ENCODE measurements around the gene BMF.
"Not testable (repeated sequence)": the region's sequence is repeated elsewhere in the genome, so short reads cannot be mapped to it uniquely, and the experiment has no call there.

BMF gene, protein sequence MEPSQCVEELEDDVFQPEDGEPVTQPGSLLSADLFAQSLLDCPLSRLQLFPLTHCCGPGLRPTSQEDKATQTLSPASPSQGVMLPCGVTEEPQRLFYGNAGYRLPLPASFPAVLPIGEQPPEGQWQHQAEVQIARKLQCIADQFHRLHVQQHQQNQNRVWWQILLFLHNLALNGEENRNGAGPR

DNA sequence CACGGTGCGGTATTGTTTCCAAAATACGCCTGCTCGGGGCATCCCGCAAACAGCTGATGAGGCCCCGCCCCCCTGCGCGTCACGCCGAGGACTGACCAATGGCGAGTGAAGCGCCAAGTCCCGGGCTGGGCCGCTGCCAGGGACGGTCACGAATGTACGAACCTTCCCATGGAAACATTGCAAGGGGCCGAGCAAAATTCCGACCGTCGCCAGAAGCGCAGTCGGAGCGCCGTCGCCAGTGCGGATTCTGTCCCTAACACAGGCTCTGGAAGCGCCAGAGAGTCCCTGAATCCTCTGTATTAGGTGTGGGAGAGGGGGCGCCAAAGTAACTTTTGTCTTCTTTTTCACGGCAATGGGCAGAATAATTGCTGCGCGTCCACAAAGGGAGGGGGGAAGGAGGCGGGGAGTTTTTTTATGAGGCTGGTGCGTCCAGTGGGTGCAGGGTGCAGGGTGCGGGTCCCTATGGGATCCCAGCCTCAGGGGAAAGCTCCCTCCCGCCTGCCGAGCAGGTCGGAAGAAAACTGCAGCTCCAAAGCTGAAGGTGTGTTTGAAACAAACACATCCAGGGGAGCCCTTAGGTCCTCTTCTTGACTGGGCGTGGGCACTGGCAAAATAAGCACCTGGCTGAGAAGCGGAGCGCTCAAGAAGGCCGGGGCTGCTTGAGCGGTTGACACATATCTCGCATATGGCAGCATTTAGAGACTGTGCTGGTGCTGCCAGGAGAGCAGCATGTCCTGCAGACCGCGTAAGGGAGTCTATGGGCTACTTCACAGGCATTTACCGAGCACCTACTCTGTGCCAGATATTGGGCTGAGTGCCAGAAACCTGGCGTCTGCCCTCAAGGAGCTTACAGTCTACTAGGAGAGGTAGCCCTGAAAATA, at the start of gene BMF:
Gene BMF (minus strand): TSS at position 25 of the 881 bp plus-strand sequence. CDS start 2,793 bp downstream, outside the sequence.
- peak; percentile 99 for DNase-seq
- in situ Hi-C loops (cut with MboI; ENCODE audit: low pct_unique_long_range_greater_than_20kb, low sequenced_read_pairs) = loop anchor here (10.0 kb wide), 1 partner anchor 54 kb away; no protein-coding TSS in a partner anchor

- DNase-seq = no peak
- in situ Hi-C loops (cut with MboI; ENCODE audit: low pct_unique_long_range_greater_than_20kb, low sequenced_read_pairs) = no loop called here
These were observed 49.2 kb upstream of the BMF start for GRCh38 chr15:40157778-40158447.

DNA sequence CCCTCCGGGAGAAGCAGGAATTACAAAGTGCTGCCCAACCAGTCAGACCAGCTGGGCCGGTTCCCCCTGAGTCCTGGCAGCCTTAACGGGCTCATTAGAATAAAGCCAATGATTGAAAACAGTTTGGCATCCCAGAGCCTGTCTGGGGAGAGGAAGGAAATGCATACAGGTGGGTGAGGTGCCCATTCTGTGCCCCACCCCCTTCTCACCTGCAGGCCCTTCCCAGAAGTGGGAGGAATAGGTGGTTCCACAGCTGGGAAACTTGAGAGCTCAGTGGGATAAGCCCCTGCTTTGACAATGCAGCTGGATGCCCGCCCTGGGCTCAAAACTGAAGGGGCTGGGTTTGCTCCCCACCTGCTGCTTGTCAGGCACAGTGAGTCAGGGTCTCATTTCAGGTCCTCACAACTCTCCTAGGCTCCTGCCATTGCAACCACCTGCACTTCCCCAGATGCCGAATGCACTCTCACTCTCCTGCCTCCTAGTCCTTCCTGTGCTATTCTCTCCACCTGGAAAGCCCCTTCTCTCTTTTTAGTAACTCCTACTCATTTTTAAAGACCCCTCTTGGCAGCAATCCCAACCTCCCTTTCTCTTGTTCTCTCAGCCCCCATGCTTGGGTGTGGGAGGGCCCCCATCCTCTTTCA, 46.7 kb upstream of the BMF start:
- in situ Hi-C loops (cut with MboI; ENCODE audit: low pct_unique_long_range_greater_than_20kb, low sequenced_read_pairs) = no loop called here

DNA sequence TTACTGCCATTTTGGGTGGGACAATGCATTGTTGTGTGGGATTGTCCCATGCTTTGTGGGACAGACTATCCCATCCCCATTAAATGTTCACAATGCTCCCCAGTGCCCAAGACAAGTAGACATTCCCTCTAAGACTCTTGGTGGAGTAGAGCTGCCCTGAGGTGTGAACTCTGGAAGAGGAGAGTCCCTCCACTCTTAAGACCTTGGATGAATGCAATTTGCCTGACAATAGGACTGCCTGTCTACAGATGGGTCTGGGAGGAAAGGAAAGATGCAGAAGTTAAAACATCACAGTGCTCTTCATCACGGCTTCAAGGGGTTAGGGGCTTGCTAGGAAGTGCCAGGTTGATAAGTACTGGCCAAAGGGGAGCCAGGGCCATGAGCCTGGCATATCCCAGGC, 46.1 kb upstream of the BMF start:
- in situ Hi-C loops (cut with MboI; ENCODE audit: low pct_unique_long_range_greater_than_20kb, low sequenced_read_pairs); DNase-seq: not testable (repeated sequence)

More for the DNA sequence above, 46.7 kb upstream of the BMF start:
- no peak for DNase-seq

- DNase-seq = no peak
- in situ Hi-C loops (cut with MboI; ENCODE audit: low pct_unique_long_range_greater_than_20kb, low sequenced_read_pairs) = no loop called here
These were observed 43.3 kb upstream of the BMF start for GRCh38 chr15:40151991-40152390.

GRCh38 chr15:40151499-40151898, 42.8 kb upstream of the BMF start:
- no peak for DNase-seq
- in situ Hi-C loops (cut with MboI; ENCODE audit: low pct_unique_long_range_greater_than_20kb, low sequenced_read_pairs) = no loop called here

DNA sequence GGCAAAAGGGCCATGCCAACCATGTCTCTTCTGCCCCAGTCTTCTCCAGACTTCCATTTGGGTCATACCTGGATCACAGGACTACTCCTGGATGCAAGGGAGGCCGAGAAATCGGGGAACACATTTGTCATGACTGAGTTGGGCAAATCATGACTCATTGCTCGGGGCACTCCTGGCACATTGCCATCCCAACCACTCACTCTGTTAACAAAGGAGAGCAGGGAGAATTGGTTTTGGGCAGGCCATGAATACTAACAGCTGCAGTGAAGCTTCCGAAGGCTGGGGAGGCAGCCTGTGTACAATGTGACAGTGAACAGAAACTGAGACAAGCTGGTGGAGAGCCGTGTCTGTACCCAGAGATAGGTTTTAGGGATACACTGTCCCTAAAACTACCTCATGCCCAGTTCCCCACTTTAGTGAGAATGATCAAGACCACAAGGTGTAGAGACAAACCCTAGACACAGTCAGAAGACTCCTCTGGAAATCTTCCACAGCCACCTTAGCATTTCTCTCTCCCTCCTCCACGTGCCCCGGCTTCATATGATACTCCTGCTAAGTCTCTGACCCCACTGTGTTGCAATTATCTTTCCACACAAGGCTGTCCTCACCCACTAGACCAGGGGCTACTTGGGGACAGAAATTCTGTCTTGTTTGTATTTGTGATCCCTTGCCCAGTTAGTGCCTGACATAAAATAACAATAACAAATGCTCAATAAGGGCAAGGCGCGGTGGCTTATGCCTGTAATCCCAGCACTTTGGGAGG, 41.7 kb upstream of the BMF start:
- peak; percentile 25 for DNase-seq
- in situ Hi-C loops (cut with MboI; ENCODE audit: low pct_unique_long_range_greater_than_20kb, low sequenced_read_pairs) = no loop called here

GRCh38 chr15:40149339-40149738, 40.7 kb upstream of the BMF start:
- in situ Hi-C loops (cut with MboI; ENCODE audit: low pct_unique_long_range_greater_than_20kb, low sequenced_read_pairs) = no loop called here
- DNase-seq = no peak

- in situ Hi-C loops (cut with MboI; ENCODE audit: low pct_unique_long_range_greater_than_20kb, low sequenced_read_pairs) = no loop called here
- no peak for DNase-seq
These were observed 37.4 kb upstream of the BMF start for GRCh38 chr15:40146037-40146436.

DNA sequence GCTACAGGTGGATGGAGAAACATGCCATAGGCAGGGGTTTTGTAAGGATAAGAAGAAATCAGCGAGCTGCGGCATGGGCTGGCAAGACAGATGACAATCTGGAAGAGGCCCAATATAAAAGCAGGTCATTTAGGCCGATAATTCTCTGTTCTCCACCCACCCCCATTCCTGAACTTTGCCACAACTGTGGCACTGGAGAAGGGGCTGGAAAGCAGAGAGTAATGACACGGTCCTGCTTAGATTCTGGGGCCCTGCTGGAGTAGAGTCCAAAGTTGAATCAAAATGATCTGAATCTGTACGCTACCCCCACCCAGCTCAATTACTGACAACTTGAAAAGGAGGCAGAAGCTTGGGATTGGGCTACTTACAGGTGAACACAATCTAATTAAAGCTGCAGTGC, 33.7 kb upstream of the BMF start:
- no peak for DNase-seq
- in situ Hi-C loops (cut with MboI; ENCODE audit: low pct_unique_long_range_greater_than_20kb, low sequenced_read_pairs) = no loop called here

DNA sequence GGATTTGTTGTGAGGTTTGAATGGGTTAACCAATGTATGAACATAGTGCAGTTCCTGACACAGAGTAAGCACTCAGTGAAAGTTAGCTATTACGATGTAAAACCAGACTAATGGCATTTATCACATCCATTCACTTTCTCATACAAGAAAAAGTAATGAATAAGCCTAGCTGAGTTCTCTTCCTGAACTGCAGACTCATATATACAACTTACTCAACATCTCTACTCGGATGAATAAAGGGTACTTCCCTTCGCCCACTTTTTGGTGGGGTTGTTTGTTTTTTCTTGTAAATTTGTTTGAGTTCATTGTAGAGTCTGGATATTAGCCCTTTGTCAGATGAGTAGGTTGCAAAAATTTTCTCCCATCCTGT, 29.5 kb upstream of the BMF start:
- in situ Hi-C loops (cut with MboI; ENCODE audit: low pct_unique_long_range_greater_than_20kb, low sequenced_read_pairs); DNase-seq: not testable (repeated sequence)

GRCh38 chr15:40137303-40138200, 28.9 kb upstream of the BMF start:
- in situ Hi-C loops (cut with MboI; ENCODE audit: low pct_unique_long_range_greater_than_20kb, low sequenced_read_pairs) = no loop called here
- DNase-seq = no peak

GRCh38 chr15:40136470-40137302, 28.0 kb upstream of the BMF start:
- no peak for DNase-seq
- in situ Hi-C loops (cut with MboI; ENCODE audit: low pct_unique_long_range_greater_than_20kb, low sequenced_read_pairs) = no loop called here

DNA sequence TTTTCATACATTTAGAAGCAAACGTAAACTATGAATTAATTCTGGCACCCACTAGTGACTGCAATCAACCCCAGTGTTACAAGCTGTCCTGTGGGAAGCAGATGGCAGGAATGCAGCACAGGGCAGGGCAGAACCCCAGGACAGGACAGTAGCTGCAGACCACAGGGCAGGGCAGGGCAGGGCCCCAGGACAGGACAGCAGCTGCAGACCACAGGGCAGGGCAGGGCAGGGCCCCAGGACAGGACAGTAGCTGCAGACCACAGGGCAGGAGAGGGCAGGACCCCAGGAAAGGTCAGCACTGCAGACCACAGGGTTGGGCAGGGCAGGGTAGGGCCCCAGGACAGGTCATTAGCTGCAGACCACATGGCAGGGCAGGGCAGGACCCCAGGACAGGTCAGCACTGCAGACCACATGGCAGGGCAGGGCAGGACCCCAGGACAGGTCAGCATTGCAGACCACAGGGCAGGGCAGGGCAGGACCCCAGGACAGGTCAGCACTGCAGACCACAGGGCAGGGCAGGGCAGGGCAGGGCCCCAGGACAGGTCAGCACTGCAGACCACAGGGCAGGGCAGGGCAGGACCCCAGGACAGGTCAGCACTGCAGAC, 27.3 kb upstream of the BMF start:
- DNase-seq; in situ Hi-C loops (cut with MboI; ENCODE audit: low pct_unique_long_range_greater_than_20kb, low sequenced_read_pairs): not testable (repeated sequence)

DNA sequence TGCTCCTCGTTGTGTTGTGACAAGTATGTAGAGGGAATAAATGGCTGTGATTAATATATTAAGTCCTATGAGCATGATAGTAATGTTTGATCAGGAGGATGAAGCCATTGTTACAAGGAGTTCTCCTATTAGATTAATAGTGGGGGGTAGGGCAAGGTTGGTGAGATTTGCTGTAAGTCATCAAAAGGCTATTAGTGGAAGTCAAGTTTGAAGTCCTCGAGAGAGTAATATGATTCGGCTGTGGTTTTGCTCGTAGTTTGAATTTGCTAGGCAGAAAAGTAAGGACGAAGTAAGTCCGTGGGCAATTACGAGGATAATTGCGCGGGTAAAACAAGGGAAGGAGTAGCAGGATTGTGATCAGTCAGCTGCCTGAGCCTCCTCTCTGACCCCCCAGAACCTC, 26.2 kb upstream of the BMF start:
- no peak for DNase-seq
- in situ Hi-C loops (cut with MboI; ENCODE audit: low pct_unique_long_range_greater_than_20kb, low sequenced_read_pairs) = no loop called here

GRCh38 chr15:40133544-40133943, 24.9 kb upstream of the BMF start:
- DNase-seq = no peak
- in situ Hi-C loops (cut with MboI; ENCODE audit: low pct_unique_long_range_greater_than_20kb, low sequenced_read_pairs) = no loop called here

All from KBM-7 (cell line).